ENCODE measurements around the gene SCN1A.

- TF ChIP-seq CTCF (IDR thresholded peaks at IDR 0.05) (no peak), POLR2A (IDR thresholded peaks at IDR 0.05) (no peak)
Observed at GRCh38 chr2:165970663-165971062, 157.2 kb downstream of the SCN1A start.

Data from testis (tissue), 2 donors.